BLaER1 (cell line): ENCODE results near the gene DNMBP.

Experiments
- H3K27ac ChIP-seq: shearing (Covaris generic); formaldehyde crosslinking; 2 replicates; pipeline ENCODE4 v1.8.1; 2022
- H3K27me3 ChIP-seq: shearing (Covaris generic); formaldehyde crosslinking; 2 replicates; pipeline ENCODE4 v1.8.1; 2022
- H3K36me3 ChIP-seq: shearing (Covaris generic); formaldehyde crosslinking; 2 replicates; pipeline ENCODE4 v1.8.1; 2022
- H3K4me1 ChIP-seq: shearing (Covaris generic); formaldehyde crosslinking; 2 replicates; pipeline ENCODE4 v1.8.1; 2022
- H3K4me2 ChIP-seq: shearing (Covaris generic); formaldehyde crosslinking; 2 replicates; pipeline ENCODE4 v1.8.1; 2022
- H3K4me3 ChIP-seq: shearing (Covaris generic); formaldehyde crosslinking; 2 replicates; pipeline ENCODE4 v1.8.1; 2022
- H3K9ac ChIP-seq: shearing (Covaris generic); formaldehyde crosslinking; 2 replicates; pipeline ENCODE4 v1.8.1; 2022
- H3K9me3 ChIP-seq: shearing (Covaris generic); formaldehyde crosslinking; 2 replicates; pipeline ENCODE4 v1.8.1; 2022
- H4K20me1 ChIP-seq: shearing (Covaris generic); formaldehyde crosslinking; 2 replicates; pipeline ENCODE4 v1.8.1; 2022
- Cebpa-rat ChIP-seq: shearing (Covaris generic); IDR thresholded peaks from 2 replicates; pipeline ENCODE4 v1.8.1; 2022

The DNMBP gene

GRCh38 chr10:99854860-99855259 is 154.9 kb downstream of the DNMBP start:
- no peak overlapping the region for H3K27ac ChIP-seq
- no peaks in the 10 kb centered on the region for H3K9me3 ChIP-seq
- H3K36me3 ChIP-seq, result no peaks in the 10 kb centered on the region
- H3K4me3 ChIP-seq, result no peak overlapping the region
- H3K9ac ChIP-seq, result no peak overlapping the region
- H3K27me3 ChIP-seq, result no peaks in the 10 kb centered on the region
- no peak for TF ChIP-seq Cebpa-rat
- H3K4me2 ChIP-seq, result no peak overlapping the region
- H4K20me1 ChIP-seq, result no peaks in the 10 kb centered on the region
- no peaks in the 10 kb centered on the region for H3K4me1 ChIP-seq

- no peaks in the 10 kb centered on the region for H3K27me3 ChIP-seq
- H3K9ac ChIP-seq, result no peak overlapping the region
- no peaks in the 10 kb centered on the region for H3K36me3 ChIP-seq
- no peaks in the 10 kb centered on the region for H4K20me1 ChIP-seq
- H3K27ac ChIP-seq, result no peak overlapping the region
- no peak overlapping the region for H3K4me3 ChIP-seq
- no peaks in the 10 kb centered on the region for H3K4me1 ChIP-seq
- no peak overlapping the region for H3K4me2 ChIP-seq
- no peaks in the 10 kb centered on the region for H3K9me3 ChIP-seq
- no peak for TF ChIP-seq Cebpa-rat
Measured at GRCh38 chr10:99853655-99854054, 156.1 kb downstream of the DNMBP start.

GRCh38 chr10:99852481-99853213 is 157.1 kb downstream of the DNMBP start:
- H4K20me1 ChIP-seq, result no peaks in the 10 kb centered on the region
- H3K9me3 ChIP-seq, result no peaks in the 10 kb centered on the region
- no peaks in the 10 kb centered on the region for H3K36me3 ChIP-seq
- no peak for TF ChIP-seq Cebpa-rat
- no peak overlapping the region for H3K4me2 ChIP-seq
- no peak overlapping the region for H3K27ac ChIP-seq
- H3K9ac ChIP-seq, result no peak overlapping the region
- H3K4me3 ChIP-seq, result no peak overlapping the region
- no peaks in the 10 kb centered on the region for H3K4me1 ChIP-seq
- no peaks in the 10 kb centered on the region for H3K27me3 ChIP-seq

GRCh38 chr10:99851825-99852224 is 157.9 kb downstream of the DNMBP start:
- no peak overlapping the region for H3K9ac ChIP-seq

GRCh38 chr10:99850767-99851340 is 158.9 kb downstream of the DNMBP start:
- Histone ChIP-seq H3K4me2 (no peak overlapping the region), H3K4me1 (peaks cover 5% of the 10 kb centered on the region), H3K9ac (no peak overlapping the region), H4K20me1 (no peaks in the 10 kb centered on the region), H3K9me3 (no peaks in the 10 kb centered on the region), H3K27me3 (no peaks in the 10 kb centered on the region), H3K4me3 (no peak overlapping the region), H3K36me3 (no peaks in the 10 kb centered on the region), H3K27ac (no peak overlapping the region)
- no peak for TF ChIP-seq Cebpa-rat

More at GRCh38 chr10:99851825-99852224, 157.9 kb downstream of the DNMBP start:
- Histone ChIP-seq H3K9me3 (no peaks in the 10 kb centered on the region), H3K27ac (no peak overlapping the region), H3K36me3 (no peaks in the 10 kb centered on the region), H3K4me2 (no peak overlapping the region), H3K4me3 (no peak overlapping the region), H3K27me3 (no peaks in the 10 kb centered on the region), H4K20me1 (no peaks in the 10 kb centered on the region), H3K4me1 (no peaks in the 10 kb centered on the region)
- TF ChIP-seq Cebpa-rat, result no peak

GRCh38 chr10:99850021-99850766 is 159.6 kb downstream of the DNMBP start:
- Histone ChIP-seq H3K4me2 (no peak overlapping the region), H4K20me1 (no peaks in the 10 kb centered on the region), H3K27me3 (no peaks in the 10 kb centered on the region), H3K9ac (no peak overlapping the region), H3K27ac (no peak overlapping the region), H3K36me3 (no peaks in the 10 kb centered on the region), H3K4me3 (no peak overlapping the region), H3K4me1 (peaks cover 5% of the 10 kb centered on the region), H3K9me3 (no peaks in the 10 kb centered on the region)
- TF ChIP-seq Cebpa-rat, result no peak

- H3K27me3 ChIP-seq, result no peaks in the 10 kb centered on the region
- H3K4me2 ChIP-seq, result no peak overlapping the region
- no peak for TF ChIP-seq Cebpa-rat
- no peak overlapping the region for H3K9ac ChIP-seq
- no peaks in the 10 kb centered on the region for H4K20me1 ChIP-seq
- no peak overlapping the region for H3K27ac ChIP-seq
- no peaks in the 10 kb centered on the region for H3K9me3 ChIP-seq
- no peaks in the 10 kb centered on the region for H3K36me3 ChIP-seq
- H3K4me1 ChIP-seq, result peaks cover 5% of the 10 kb centered on the region
- H3K4me3 ChIP-seq, result no peak overlapping the region
Measured at GRCh38 chr10:99849536-99849935, 160.2 kb downstream of the DNMBP start.

- Histone ChIP-seq H3K36me3 (no peaks in the 10 kb centered on the region), H3K4me1 (peaks cover 5% of the 10 kb centered on the region), H3K27ac (no peak overlapping the region), H3K4me3 (no peak overlapping the region), H4K20me1 (no peaks in the 10 kb centered on the region), H3K9ac (no peak overlapping the region), H3K4me2 (no peak overlapping the region), H3K9me3 (no peaks in the 10 kb centered on the region), H3K27me3 (no peaks in the 10 kb centered on the region)
- no peak for TF ChIP-seq Cebpa-rat
Measured at GRCh38 chr10:99849057-99849456, 160.7 kb downstream of the DNMBP start.

- Histone ChIP-seq H3K27ac (no peak overlapping the region), H3K4me2 (peak overlapping the region; percentile 33), H4K20me1 (no peaks in the 10 kb centered on the region), H3K9me3 (no peaks in the 10 kb centered on the region), H3K4me3 (no peak overlapping the region), H3K27me3 (no peaks in the 10 kb centered on the region), H3K36me3 (no peaks in the 10 kb centered on the region), H3K9ac (no peak overlapping the region), H3K4me1 (peaks cover 5% of the 10 kb centered on the region)
- TF ChIP-seq Cebpa-rat, result no peak
Measured at GRCh38 chr10:99845837-99846382, 163.8 kb downstream of the DNMBP start.

- TF ChIP-seq Cebpa-rat, result no peak
- H4K20me1 ChIP-seq, result no peaks in the 10 kb centered on the region
- no peak overlapping the region for H3K4me2 ChIP-seq
- no peaks in the 10 kb centered on the region for H3K9me3 ChIP-seq
- no peak overlapping the region for H3K27ac ChIP-seq
- no peaks in the 10 kb centered on the region for H3K27me3 ChIP-seq
- H3K9ac ChIP-seq, result peak overlapping the region; percentile 32; the same call in 1 of the 2 replicates
- H3K4me1 ChIP-seq, result peaks cover 5% of the 10 kb centered on the region
- H3K4me3 ChIP-seq, result no peak overlapping the region
- no peaks in the 10 kb centered on the region for H3K36me3 ChIP-seq
Measured at GRCh38 chr10:99844433-99844955, 165.3 kb downstream of the DNMBP start.
